Glomerular visceral epithelial cell (primary cell): ENCODE measurements around the gene PLAAT4.
A peak's percentile ranks its signal among the peaks of the same experiment; 100 is the strongest.
"Not testable (repeated sequence)": the region's sequence is repeated elsewhere in the genome, so short reads cannot be mapped to it uniquely, and the experiment has no call there.

Experiments
- DNase-seq: peaks from one replicate; pipeline ENCODE4 v3.0.0-alpha.2; 2016; ENCODE audit errors: extremely low spot score

Gene PLAAT4

GRCh38 chr11:63510360-63511047 lies 26.1 kb upstream of the PLAAT4 start:
- DNase-seq, result peak; percentile 53

- no peak for DNase-seq
Observed at GRCh38 chr11:63511048-63511748, 25.4 kb upstream of the PLAAT4 start.

- DNase-seq, result no peak
Observed at GRCh38 chr11:63512816-63513215, 23.8 kb upstream of the PLAAT4 start.

GRCh38 chr11:63516109-63516508 lies 20.5 kb upstream of the PLAAT4 start:
- no peak for DNase-seq

- DNase-seq, result no peak
Observed at GRCh38 chr11:63517156-63517555, 19.5 kb upstream of the PLAAT4 start.

- no peak for DNase-seq
Observed at GRCh38 chr11:63518548-63518947, 18.1 kb upstream of the PLAAT4 start.

- DNase-seq, result no peak
Observed at GRCh38 chr11:63520606-63521170, 15.9 kb upstream of the PLAAT4 start.

GRCh38 chr11:63521896-63522295 lies 14.7 kb upstream of the PLAAT4 start:
- DNase-seq, result no peak

- no peak for DNase-seq
Observed at GRCh38 chr11:63523151-63523550, 13.5 kb upstream of the PLAAT4 start.

- DNase-seq, result no peak
Observed at GRCh38 chr11:63527667-63528066, 8.9 kb upstream of the PLAAT4 start.

GRCh38 chr11:63528156-63528555 lies 8.5 kb upstream of the PLAAT4 start:
- not testable (repeated sequence) for DNase-seq

- not testable (repeated sequence) for DNase-seq
Observed at GRCh38 chr11:63528729-63529278, 7.8 kb upstream of the PLAAT4 start.

GRCh38 chr11:63529373-63529772 lies 7.2 kb upstream of the PLAAT4 start:
- DNase-seq, result not testable (repeated sequence)

GRCh38 chr11:63530021-63530420 lies 6.6 kb upstream of the PLAAT4 start:
- no peak for DNase-seq

GRCh38 chr11:63531074-63531792 lies 5.4 kb upstream of the PLAAT4 start:
- peak; percentile 87 for DNase-seq

- DNase-seq, result no peak
Observed at GRCh38 chr11:63532117-63532516, 4.5 kb upstream of the PLAAT4 start.

- no peak for DNase-seq
Observed at GRCh38 chr11:63532799-63533475, 3.7 kb upstream of the PLAAT4 start.

GRCh38 chr11:63534076-63534475 lies 2.5 kb upstream of the PLAAT4 start:
- DNase-seq, result no peak

- no peak for DNase-seq
Observed at GRCh38 chr11:63534895-63535461, 1.6 kb upstream of the PLAAT4 start.

- DNase-seq, result no peak
Observed at GRCh38 chr11:63535734-63536133, 874 bp upstream of the PLAAT4 start.
